GM19099 (cell line): ENCODE results near the gene RABEP2.

ENCODE experiments used
- POLR2A ChIP-seq: IDR thresholded peaks from 3 replicates; pipeline ENCODE4 v1.6.1; 2011; ENCODE audit warnings: low read depth; ENCODE audit not compliant: insufficient read length; ENCODE audit errors: extremely low read depth

The RABEP2 gene

DNA sequence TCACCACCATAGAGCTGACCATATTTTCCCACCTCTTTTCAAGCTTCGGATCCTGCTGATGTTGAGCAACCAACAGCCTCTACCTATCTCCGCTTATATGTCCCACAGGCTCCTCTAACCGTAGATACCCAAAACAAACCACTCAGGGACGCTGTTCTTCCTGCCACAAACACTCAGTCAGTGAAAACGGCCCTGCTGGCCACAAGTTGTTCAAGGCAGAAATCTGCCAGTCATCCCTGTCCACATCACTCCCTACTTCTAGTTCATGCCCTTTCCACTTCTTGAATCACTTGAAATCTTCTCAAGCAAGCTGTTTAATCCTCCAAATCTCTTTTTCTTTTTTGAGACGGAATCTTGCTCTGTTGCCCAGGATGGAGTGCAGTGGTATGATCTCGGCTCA lies 7.9 kb downstream of the RABEP2 start:
- TF ChIP-seq POLR2A, result no peak

GRCh38 chr16:28915181-28915580 lies 9.9 kb downstream of the RABEP2 start:
- TF ChIP-seq POLR2A, result no peak

DNA sequence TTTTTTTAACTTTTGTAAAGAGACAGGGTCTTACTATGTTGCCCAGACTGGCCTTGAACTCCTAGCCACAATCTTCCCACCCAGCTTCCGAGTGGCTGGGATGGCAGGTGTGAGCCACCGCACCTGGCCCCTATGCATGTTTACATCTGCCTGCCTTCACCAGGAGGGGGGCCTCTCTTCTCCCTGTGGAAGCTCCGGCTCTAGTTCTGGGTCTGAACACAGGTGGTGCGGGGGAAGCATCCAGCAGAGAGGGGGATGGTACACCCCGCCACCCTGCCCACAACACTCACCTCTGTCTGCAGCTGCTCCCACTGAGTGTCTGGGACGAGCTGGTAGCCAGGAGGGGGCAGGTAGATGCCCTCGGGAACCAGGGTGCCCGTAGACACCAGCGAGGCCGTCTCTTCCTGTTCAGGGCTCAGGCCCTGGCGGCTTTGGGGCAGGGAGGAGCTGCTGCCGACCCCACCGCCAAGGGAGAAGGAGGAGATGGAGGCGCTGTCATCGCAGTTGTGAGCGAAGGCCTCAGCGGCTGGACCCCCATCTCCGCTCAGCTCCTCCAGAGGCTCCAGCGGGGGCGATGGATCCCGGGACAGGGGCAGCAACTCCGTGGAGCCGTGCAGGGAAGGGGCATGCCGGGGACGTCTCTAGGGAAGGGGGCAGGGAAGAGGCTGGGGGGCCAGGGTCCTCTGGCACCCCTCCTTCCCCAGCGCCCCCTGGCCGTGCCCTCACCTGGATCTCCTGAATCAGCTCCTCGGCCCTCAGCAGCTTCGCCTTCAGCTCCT lies 10.9 kb downstream of the RABEP2 start:
- TF ChIP-seq POLR2A, result no peak

GRCh38 chr16:28912558-28912957 lies 12.5 kb downstream of the RABEP2 start:
- TF ChIP-seq POLR2A, result no peak

GRCh38 chr16:28910086-28911031 lies 14.7 kb downstream of the RABEP2 start:
- TF ChIP-seq POLR2A, result no peak

GRCh38 chr16:28905800-28906372 lies 19.2 kb downstream of the RABEP2 start:
- TF ChIP-seq POLR2A, result no peak

DNA sequence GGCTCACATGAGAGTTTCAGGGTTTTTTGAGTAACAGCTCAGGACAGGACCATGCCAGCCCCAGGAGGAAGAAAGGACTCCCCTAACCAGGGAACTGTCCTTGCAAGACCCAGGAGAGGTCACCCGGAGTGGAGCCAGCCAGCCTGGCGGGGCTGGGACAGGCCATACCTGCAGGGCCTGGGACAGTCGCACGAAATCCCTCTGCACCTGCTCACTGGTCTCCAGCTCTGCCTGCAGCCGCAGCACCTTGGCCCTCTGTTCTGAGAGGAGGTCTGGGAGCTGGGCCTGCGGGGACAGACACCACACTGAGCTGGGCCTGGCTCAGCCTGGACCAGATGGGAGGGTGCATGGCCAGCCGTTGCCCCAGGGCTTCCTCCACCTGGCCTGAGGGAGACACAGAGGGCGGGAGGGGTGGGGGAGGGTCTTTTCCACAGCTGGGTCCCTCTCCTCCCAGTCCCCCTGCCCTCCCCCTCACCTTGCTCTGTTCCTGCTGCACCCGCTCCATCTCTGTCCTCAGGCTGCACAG lies 19.7 kb downstream of the RABEP2 start:
- TF ChIP-seq POLR2A, result no peak

GRCh38 chr16:28904828-28905227 lies 20.2 kb downstream of the RABEP2 start:
- no peak for TF ChIP-seq POLR2A

GRCh38 chr16:28904363-28904762 lies 20.7 kb downstream of the RABEP2 start:
- no peak for TF ChIP-seq POLR2A

GRCh38 chr16:28903344-28904042 lies 21.5 kb downstream of the RABEP2 start:
- no peak for TF ChIP-seq POLR2A

DNA sequence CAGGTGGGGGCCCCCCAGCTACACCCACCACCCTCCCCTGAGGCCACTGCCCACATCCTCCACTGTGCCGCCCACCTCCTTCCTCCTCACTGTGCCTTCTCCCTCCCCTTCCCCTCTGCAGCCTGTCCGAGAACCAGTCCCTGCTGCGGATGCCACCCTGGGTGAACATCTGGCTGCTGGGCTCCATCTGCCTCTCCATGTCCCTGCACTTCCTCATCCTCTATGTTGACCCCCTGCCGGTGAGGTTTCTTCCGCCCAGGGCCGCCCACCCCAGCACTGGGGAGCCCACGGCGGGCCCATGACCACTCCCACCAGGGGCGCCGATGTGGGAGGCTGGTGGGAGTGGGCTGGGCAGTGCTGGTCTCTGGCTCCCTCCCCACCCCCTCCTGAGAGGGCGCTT lies 22.1 kb downstream of the RABEP2 start:
- TF ChIP-seq POLR2A, result no peak

- no peak for TF ChIP-seq POLR2A
Measured at GRCh38 chr16:28901862-28902261, 23.2 kb downstream of the RABEP2 start.

DNA sequence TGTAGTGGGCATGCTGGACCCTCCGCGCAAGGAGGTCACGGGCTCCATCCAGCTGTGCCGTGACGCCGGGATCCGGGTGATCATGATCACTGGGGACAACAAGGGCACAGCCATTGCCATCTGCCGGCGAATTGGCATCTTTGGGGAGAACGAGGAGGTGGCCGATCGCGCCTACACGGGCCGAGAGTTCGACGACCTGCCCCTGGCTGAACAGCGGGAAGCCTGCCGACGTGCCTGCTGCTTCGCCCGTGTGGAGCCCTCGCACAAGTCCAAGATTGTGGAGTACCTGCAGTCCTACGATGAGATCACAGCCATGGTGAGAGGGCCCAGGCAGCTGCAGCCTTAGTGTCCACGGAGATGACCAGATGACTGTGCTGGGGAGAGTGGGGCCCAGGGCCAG lies 24.4 kb downstream of the RABEP2 start:
- TF ChIP-seq POLR2A, result no peak

- no peak for TF ChIP-seq POLR2A
Measured at GRCh38 chr16:28899882-28900590, 25.0 kb downstream of the RABEP2 start.

DNA sequence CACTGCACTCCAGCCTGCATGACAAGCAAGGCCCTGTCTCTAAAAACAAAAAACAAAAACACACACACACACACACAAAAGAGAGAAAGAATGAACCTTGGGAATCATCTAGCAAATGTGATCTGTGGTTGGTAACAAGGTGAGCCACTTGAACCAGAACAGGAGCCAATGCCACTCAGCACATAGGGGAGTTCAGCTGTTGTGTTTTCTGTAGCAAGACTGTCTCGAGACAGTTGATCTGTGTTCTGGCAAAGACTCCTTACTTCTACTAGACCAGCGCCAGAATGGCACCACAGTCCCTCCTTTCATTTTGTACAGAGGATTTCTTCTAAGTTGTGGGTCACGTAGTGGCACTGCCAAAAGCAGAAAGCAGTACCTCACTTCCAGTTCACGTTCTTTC lies 26.1 kb downstream of the RABEP2 start:
- no peak for TF ChIP-seq POLR2A

- no peak for TF ChIP-seq POLR2A
Measured at GRCh38 chr16:28898266-28898665, 26.8 kb downstream of the RABEP2 start.
